SU-DHL-6 (cell line): ENCODE data around the gene UBAC2.
"Not testable (repeated sequence)": the region's sequence is repeated elsewhere in the genome, so short reads cannot be mapped to it uniquely, and the experiment has no call there.

Source experiments
- EZH2phosphoT487 ChIP-seq: fragments of 200-600 bp; sonication (generic), shearing (Covaris generic); conservative IDR thresholded peaks from 2 replicates; pipeline ENCODE4 v1.6.1; 2018; ENCODE audit warnings: mild to moderate bottlenecking, antibody characterized with exemption, low read length, moderate library complexity, mixed read lengths
- TF ChIP-seq, protein P1 (sequence below): fragments of 200-600 bp; sonication (generic); IDR thresholded peaks from one replicate; pipeline ENCODE4 v1.5.1; 2017; ENCODE audit warnings: antibody characterized with exemption, mild to moderate bottlenecking, low read length, moderate library complexity; ENCODE audit not compliant: insufficient read depth, poor library complexity, severe bottlenecking

DNA sequence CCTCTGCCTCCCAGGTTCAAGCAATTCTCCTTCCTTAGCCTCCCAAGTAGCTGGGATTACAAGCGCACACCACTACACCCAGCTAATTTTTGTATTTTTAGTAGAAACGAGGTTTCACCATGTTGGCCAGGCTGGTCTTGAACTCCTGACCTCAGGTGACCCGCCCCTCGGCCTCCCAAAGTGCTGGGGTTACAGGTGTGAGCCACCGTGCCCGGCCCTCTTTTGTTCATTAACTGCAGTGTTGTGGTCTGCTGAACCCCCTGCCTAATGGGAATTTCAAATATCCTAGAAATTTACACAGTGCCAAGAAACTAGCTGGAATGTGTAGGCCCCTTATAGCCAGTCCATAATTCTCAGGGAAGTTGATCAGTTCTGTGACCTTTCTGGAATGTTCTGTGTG is 188.4 kb downstream of the UBAC2 start:
- TF ChIP-seq, protein P1, sequence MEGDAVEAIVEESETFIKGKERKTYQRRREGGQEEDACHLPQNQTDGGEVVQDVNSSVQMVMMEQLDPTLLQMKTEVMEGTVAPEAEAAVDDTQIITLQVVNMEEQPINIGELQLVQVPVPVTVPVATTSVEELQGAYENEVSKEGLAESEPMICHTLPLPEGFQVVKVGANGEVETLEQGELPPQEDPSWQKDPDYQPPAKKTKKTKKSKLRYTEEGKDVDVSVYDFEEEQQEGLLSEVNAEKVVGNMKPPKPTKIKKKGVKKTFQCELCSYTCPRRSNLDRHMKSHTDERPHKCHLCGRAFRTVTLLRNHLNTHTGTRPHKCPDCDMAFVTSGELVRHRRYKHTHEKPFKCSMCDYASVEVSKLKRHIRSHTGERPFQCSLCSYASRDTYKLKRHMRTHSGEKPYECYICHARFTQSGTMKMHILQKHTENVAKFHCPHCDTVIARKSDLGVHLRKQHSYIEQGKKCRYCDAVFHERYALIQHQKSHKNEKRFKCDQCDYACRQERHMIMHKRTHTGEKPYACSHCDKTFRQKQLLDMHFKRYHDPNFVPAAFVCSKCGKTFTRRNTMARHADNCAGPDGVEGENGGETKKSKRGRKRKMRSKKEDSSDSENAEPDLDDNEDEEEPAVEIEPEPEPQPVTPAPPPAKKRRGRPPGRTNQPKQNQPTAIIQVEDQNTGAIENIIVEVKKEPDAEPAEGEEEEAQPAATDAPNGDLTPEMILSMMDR, result not testable (repeated sequence)
- TF ChIP-seq EZH2phosphoT487, result not testable (repeated sequence)
